HFFc6 (cell line): Measurements from ENCODE around the gene DUSP16. TPM values are rescaled to one million over a fixed set of nuclear protein-coding genes. Genes with fewer than 3 reads are reported as not detected.

Experiments
- DNase-seq: peaks from one replicate; pipeline ENCODE4 v3.0.0-alpha.2; 2018
- H3K27ac Mint-ChIP-seq: 2 replicates; pipeline ENCODE4 v1.8.0; 2020; ENCODE audit warnings: mild to moderate bottlenecking, mixed read lengths
- H3K27me3 Mint-ChIP-seq: 2 replicates; pipeline ENCODE4 v1.8.0; 2021; ENCODE audit warnings: mild to moderate bottlenecking, moderate library complexity, mixed read lengths; ENCODE audit not compliant: insufficient read depth
- H3K36me3 Mint-ChIP-seq: 2 replicates; pipeline ENCODE4 v1.8.0; 2021; ENCODE audit warnings: low read depth, mixed read lengths
- H3K4me1 Mint-ChIP-seq: 2 replicates; pipeline ENCODE4 v1.8.0; 2020; ENCODE audit warnings: low read depth, mixed read lengths
- H3K4me3 Mint-ChIP-seq: 2 replicates; pipeline ENCODE4 v1.8.0; 2020; ENCODE audit warnings: mild to moderate bottlenecking, moderate library complexity, mixed read lengths
- H3K9me3 Mint-ChIP-seq: 2 replicates; pipeline ENCODE4 v1.8.0; 2020; ENCODE audit warnings: mild to moderate bottlenecking, mixed read lengths
- total RNA-seq, 6 experiments: library from RNA; stranded (reverse); fragmentation: NEBNext Ultra II Directional; extraction: Animal tissue kit (Norgen Biotek cat#: 25700); gene quantifications; 2 replicates in 1 of 6; 3 replicates in 5 of 6; pipeline ENCODE4 v1.2.3, GENCODE V29; 2021
- TF ChIP-seq, protein P1 (sequence below): fragments of 200-600 bp; sonication (generic); IDR thresholded peaks from 2 replicates; pipeline ENCODE4 v1.5.0; 2021; ENCODE audit warnings: antibody characterized with exemption, mild to moderate bottlenecking

DUSP16 gene
- total RNA-seq, 6 experiments from 2014 or later: 5.9 to 8.9 (median 7.4) TPM

GRCh38 chr12:12587878-12588277 is 25.2 kb upstream of the DUSP16 start:
- H3K27ac Mint-ChIP-seq: no peak overlapping the region
- H3K27me3 Mint-ChIP-seq: peaks cover 5% of the 10 kb centered on the region
- TF ChIP-seq, protein P1, sequence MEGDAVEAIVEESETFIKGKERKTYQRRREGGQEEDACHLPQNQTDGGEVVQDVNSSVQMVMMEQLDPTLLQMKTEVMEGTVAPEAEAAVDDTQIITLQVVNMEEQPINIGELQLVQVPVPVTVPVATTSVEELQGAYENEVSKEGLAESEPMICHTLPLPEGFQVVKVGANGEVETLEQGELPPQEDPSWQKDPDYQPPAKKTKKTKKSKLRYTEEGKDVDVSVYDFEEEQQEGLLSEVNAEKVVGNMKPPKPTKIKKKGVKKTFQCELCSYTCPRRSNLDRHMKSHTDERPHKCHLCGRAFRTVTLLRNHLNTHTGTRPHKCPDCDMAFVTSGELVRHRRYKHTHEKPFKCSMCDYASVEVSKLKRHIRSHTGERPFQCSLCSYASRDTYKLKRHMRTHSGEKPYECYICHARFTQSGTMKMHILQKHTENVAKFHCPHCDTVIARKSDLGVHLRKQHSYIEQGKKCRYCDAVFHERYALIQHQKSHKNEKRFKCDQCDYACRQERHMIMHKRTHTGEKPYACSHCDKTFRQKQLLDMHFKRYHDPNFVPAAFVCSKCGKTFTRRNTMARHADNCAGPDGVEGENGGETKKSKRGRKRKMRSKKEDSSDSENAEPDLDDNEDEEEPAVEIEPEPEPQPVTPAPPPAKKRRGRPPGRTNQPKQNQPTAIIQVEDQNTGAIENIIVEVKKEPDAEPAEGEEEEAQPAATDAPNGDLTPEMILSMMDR: no peak
- H3K9me3 Mint-ChIP-seq: no peaks in the 10 kb centered on the region
- H3K4me3 Mint-ChIP-seq: no peak overlapping the region
- H3K36me3 Mint-ChIP-seq: no peaks in the 10 kb centered on the region
- no peak for DNase-seq
- H3K4me1 Mint-ChIP-seq: peaks cover 10% of the 10 kb centered on the region

DNA sequence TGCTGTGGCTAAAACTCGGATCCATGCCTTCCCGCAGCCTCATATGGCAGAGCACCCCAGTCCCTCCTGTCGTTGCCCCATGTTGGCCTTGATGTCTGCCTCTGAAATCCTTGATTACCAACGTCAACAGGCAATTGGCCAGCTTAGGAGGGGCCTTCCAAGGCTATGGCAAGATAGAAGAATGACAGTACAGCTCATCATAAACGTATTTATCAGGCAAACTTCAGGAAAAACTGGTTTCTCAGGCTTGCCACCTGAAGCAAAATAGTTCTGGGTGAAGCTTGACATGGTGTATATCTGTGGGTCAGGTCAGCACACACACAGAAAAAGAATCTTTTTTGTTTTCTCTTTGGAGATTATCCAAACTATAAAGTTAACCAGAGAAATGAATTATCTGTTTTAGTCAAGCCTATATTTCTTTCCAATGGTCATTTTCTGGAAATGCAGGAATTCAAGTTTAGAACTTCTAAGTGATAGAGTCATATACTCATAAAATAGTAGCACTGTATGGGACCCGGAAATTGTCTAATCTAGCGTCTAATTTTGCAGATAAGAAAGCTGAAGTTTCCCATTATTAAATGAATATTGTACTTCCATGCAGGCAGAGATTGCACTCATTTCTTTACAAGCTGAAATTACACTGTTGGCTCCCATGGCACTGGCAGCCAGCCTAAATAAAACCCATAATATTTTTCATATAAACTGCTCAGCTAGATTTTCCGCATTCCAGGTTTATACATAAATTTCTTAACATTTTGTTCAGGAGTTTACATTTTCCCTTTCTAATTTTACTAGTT is 24.4 kb upstream of the DUSP16 start:
- Mint-ChIP-seq H3K9me3 (no peaks in the 10 kb centered on the region), H3K27ac (no peak overlapping the region), H3K27me3 (peaks cover 7% of the 10 kb centered on the region), H3K4me3 (no peak overlapping the region), H3K36me3 (no peaks in the 10 kb centered on the region), H3K4me1 (peaks cover 9% of the 10 kb centered on the region)
- TF ChIP-seq, protein P1: no peak
- DNase-seq: no peak

DNA sequence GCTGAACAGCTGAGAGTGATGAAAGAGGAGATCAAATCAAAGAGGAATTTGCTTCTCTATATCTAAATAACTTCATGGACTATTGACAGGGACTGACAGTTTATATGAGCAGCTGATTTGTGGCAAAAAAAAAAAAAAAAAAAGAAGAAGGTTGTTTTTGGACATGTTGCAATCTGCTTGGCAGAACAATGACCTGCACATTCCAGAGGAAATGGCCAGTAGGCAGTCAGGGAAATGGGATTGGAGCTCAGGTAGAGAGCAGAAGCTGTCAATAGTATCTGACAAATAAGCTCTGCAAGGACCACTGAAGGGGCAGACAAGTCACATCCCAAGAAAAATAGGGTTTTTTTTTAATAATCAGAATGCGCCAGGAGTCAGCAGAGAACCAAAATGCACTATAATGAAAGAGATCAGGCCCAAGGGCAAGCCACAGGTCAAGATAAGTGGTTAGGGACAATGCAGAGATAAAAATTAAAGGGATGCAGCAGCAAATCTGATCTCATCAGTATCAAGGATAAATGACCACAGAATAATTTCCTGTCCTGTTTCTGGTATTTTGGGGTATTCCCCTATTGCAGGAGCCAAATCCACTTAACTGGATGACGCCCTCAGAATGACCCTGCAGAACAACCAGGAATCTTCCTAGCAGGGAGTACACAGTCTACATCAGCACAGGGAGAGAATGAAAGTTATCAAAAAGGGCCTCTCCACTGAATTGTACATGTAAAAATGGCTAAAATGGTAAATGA is 22.6 kb upstream of the DUSP16 start:
- Mint-ChIP-seq H3K36me3 (no peaks in the 10 kb centered on the region), H3K4me1 (peaks cover 9% of the 10 kb centered on the region), H3K27me3 (peaks cover 9% of the 10 kb centered on the region), H3K27ac (no peak overlapping the region), H3K4me3 (no peak overlapping the region), H3K9me3 (no peaks in the 10 kb centered on the region)
- TF ChIP-seq, protein P1: no peak
- DNase-seq: no peak

GRCh38 chr12:12583510-12584178 is 21.0 kb upstream of the DUSP16 start:
- H3K4me3 Mint-ChIP-seq: no peak overlapping the region
- H3K27ac Mint-ChIP-seq: no peak overlapping the region
- no peaks in the 10 kb centered on the region for H3K9me3 Mint-ChIP-seq
- no peaks in the 10 kb centered on the region for H3K36me3 Mint-ChIP-seq
- peaks cover 6% of the 10 kb centered on the region for H3K27me3 Mint-ChIP-seq
- no peak for DNase-seq
- H3K4me1 Mint-ChIP-seq: peaks cover 9% of the 10 kb centered on the region
- TF ChIP-seq, protein P1: no peak

DNA sequence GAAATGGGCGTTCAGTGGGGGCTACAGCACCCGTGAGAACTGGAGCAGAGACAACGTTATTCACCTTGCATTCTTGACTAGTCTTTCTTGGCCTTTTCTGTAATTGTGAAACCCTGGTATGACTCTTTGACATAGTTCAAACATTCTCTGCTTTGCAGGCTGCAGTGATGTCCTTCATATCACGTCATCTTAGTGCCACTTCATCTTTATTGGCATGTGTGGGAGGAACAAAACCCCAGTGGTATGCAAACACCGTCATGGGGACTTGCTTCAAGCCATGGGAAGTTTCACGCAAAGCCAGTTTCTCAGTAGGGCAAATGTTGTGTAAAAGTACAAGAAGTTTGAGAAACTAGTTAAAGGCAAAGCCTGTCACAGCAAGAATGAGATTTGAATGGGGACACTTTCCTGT is 20.2 kb upstream of the DUSP16 start:
- Mint-ChIP-seq H3K4me3 (no peak overlapping the region), H3K36me3 (no peaks in the 10 kb centered on the region), H3K9me3 (no peaks in the 10 kb centered on the region), H3K27ac (no peak overlapping the region), H3K4me1 (peaks cover 9% of the 10 kb centered on the region), H3K27me3 (peaks cover 5% of the 10 kb centered on the region)
- peak; percentile 19 for DNase-seq
- TF ChIP-seq, protein P1: no peak
